Panc1 (cell line): ENCODE results near the gene CREBL2.

ENCODE experiments used
- CTCF ChIP-seq: fragments of 450-650 bp; IDR thresholded peaks from 2 replicates; pipeline ENCODE4 v1.5.1; 2017; ENCODE audit warnings: mild to moderate bottlenecking
- POLR2AphosphoS5 ChIP-seq: IDR thresholded peaks from 2 replicates; pipeline ENCODE4 v1.6.1; 2012; ENCODE audit warnings: mild to moderate bottlenecking, low read depth, low read length, moderate library complexity
- SIN3A ChIP-seq: IDR thresholded peaks from 2 replicates; pipeline ENCODE4 v1.6.1; 2012; ENCODE audit warnings: low read depth, mild to moderate bottlenecking, low read length, moderate library complexity, borderline replicate concordance; ENCODE audit not compliant: insufficient read depth

GRCh38 chr12:12564911-12565310 is 46.8 kb upstream of the CREBL2 start:
- no peak for TF ChIP-seq CTCF
- no peak for TF ChIP-seq SIN3A
- TF ChIP-seq POLR2AphosphoS5, result no peak
